ENCODE measurements around the gene RUFY3.

Gene RUFY3

GRCh38 chr4:70829015-70829414 is 107.3 kb downstream of the RUFY3 start:
- H3K4me3 ChIP-seq (ENCODE audit: low read depth, low read length) = no peak overlapping the region
- H3K36me3 ChIP-seq (ENCODE audit: control insufficient read depth in 2 of 2, insufficient read depth in 1 of 2, low read length in 2 of 2) = peaks cover 60 to 94% of the 10 kb centered on the region in 2 experiments
- TF ChIP-seq GLIS2 (tag by site-specific recombination; IDR thresholded peaks at IDR 0.05) = no peak
- POLR2A ChIA-PET = interaction anchor here (0.7 kb wide), 1 partner anchor 150 kb away, joined by 3 read pairs; no protein-coding TSS in a partner anchor
- no peak overlapping the region for H3K27ac ChIP-seq (ENCODE audit: extremely low read depth, low read depth, low read length)
- CTCF ChIA-PET = interaction anchor here (0.6 kb wide), 1 partner anchor 37 kb away, joined by 4 read pairs; no protein-coding TSS in a partner anchor
- no peaks in the 10 kb centered on the region for H3K9me3 ChIP-seq (ENCODE audit: control insufficient read depth, insufficient read depth, low read depth, low read length)
- no peaks in the 10 kb centered on the region for H3K4me1 ChIP-seq (ENCODE audit: control insufficient read depth, insufficient read depth, low read length)

GRCh38 chr4:70829492-70829891 is 107.7 kb downstream of the RUFY3 start:
- TF ChIP-seq ZNF549 (tag by site-specific recombination; IDR thresholded peaks at IDR 0.05) (no peak), ZNF530 (tag by site-specific recombination; IDR thresholded peaks at IDR 0.05; ENCODE audit: low read depth) (no peak), ZNF362 (tag by site-specific recombination; IDR thresholded peaks at IDR 0.05) (no peak), ZNF292 (tag by site-specific recombination; IDR thresholded peaks at IDR 0.05; ENCODE audit: borderline replicate concordance, low read depth) (no peak), KLF9 (tag by site-specific recombination; IDR thresholded peaks at IDR 0.05; ENCODE audit: low read depth) (no peak), ZSCAN30 (tag by site-specific recombination; IDR thresholded peaks at IDR 0.05) (no peak), ZBTB44 (tag by site-specific recombination; IDR thresholded peaks at IDR 0.05) (no peak), ZNF561 (tag by site-specific recombination; IDR thresholded peaks at IDR 0.05; ENCODE audit: borderline replicate concordance) (no peak), ZNF239 (tag by site-specific recombination; IDR thresholded peaks at IDR 0.05) (no peak), HOXC10 (CRISPR knock-in tag; IDR thresholded peaks at IDR 0.05) (no peak)
- Histone ChIP-seq H3K4me3 (ENCODE audit: low read depth, low read length) (no peak overlapping the region), H3K27ac (ENCODE audit: extremely low read depth, low read depth, low read length) (no peak overlapping the region), H3K36me3 (ENCODE audit: control insufficient read depth in 2 of 2, insufficient read depth in 1 of 2, low read length in 2 of 2) (peaks cover 61 to 92% of the 10 kb centered on the region in 2 experiments), H3K4me1 (ENCODE audit: control insufficient read depth, insufficient read depth, low read length) (no peaks in the 10 kb centered on the region), H3K9me3 (ENCODE audit: control insufficient read depth, insufficient read depth, low read depth, low read length) (no peaks in the 10 kb centered on the region)
- ChIA-PET CTCF (interaction anchor here (0.6 kb wide), 1 partner anchor 36 kb away, joined by 4 read pairs; no protein-coding TSS in a partner anchor), POLR2A (no interaction called here)

- Histone ChIP-seq H3K4me1 (ENCODE audit: control insufficient read depth, insufficient read depth, low read length) (no peaks in the 10 kb centered on the region), H3K36me3 (ENCODE audit: control insufficient read depth in 2 of 2, insufficient read depth in 1 of 2, low read length in 2 of 2) (peaks cover 62 to 92% of the 10 kb centered on the region in 2 experiments), H3K4me3 (ENCODE audit: low read depth, low read length) (no peak overlapping the region), H3K27ac (ENCODE audit: extremely low read depth, low read depth, low read length) (no peak overlapping the region), H3K9me3 (ENCODE audit: control insufficient read depth, insufficient read depth, low read depth, low read length) (no peaks in the 10 kb centered on the region)
- POLR2A ChIA-PET = no interaction called here
- TF ChIP-seq ZNF121 (tag by site-specific recombination; IDR thresholded peaks at IDR 0.05) (peak; percentile 51; the same call in 1 of the 2 replicates), PATZ1 (tag by site-specific recombination; IDR thresholded peaks at IDR 0.05) (no peak)
- CTCF ChIA-PET = no interaction called here
Measured at GRCh38 chr4:70830054-70830453, 108.3 kb downstream of the RUFY3 start.

- ChIA-PET CTCF (no interaction called here), POLR2A (no interaction called here)
- no peak for TF ChIP-seq ZNF404 (tag by site-specific recombination; IDR thresholded peaks at IDR 0.05)
- TF ChIP-seq ZNF701 (tag by site-specific recombination; IDR thresholded peaks at IDR 0.05) = no peak
- TF ChIP-seq ZNF2 (tag by site-specific recombination; IDR thresholded peaks at IDR 0.05) = no peak
- TF ChIP-seq ZIC2 (tag by site-specific recombination; IDR thresholded peaks at IDR 0.05) = no peak
- no peak for TF ChIP-seq BCL11A (tag by site-specific recombination; IDR thresholded peaks at IDR 0.05; ENCODE audit: low read depth)
- no peak for TF ChIP-seq ZNF670 (tag by site-specific recombination; IDR thresholded peaks at IDR 0.05; ENCODE audit: low read depth)
- no peak for TF ChIP-seq ZNF791 (tag by site-specific recombination; IDR thresholded peaks at IDR 0.05)
- TF ChIP-seq ZNF37A (tag by site-specific recombination; IDR thresholded peaks at IDR 0.05) = no peak
- TF ChIP-seq ZNF335 (tag by site-specific recombination; conservative IDR thresholded peaks at IDR 0.05) = no peak
- no peak overlapping the region for H3K4me3 ChIP-seq (ENCODE audit: low read depth, low read length)
- no peak overlapping the region for H3K27ac ChIP-seq (ENCODE audit: extremely low read depth, low read depth, low read length)
- H3K9me3 ChIP-seq (ENCODE audit: control insufficient read depth, insufficient read depth, low read depth, low read length) = no peaks in the 10 kb centered on the region
- no peaks in the 10 kb centered on the region for H3K4me1 ChIP-seq (ENCODE audit: control insufficient read depth, insufficient read depth, low read length)
- H3K36me3 ChIP-seq (ENCODE audit: control insufficient read depth in 2 of 2, insufficient read depth in 1 of 2, low read length in 2 of 2) = peaks cover 63 to 86% of the 10 kb centered on the region in 2 experiments
Measured at GRCh38 chr4:70831293-70831692, 109.5 kb downstream of the RUFY3 start.
